Astrocyte (in vitro differentiated cells and primary cell): ENCODE measurements around the gene DBI. TPM values are rescaled to one million over a fixed set of nuclear protein-coding genes. Genes with fewer than 3 reads are reported as not detected.

Source experiments
- DNase-seq: peaks from one replicate; pipeline ENCODE4 v3.0.0-alpha.2; 2010; ENCODE audit warnings: low read depth
- FAIRE-seq: peaks from 2 replicates; lab custom pipeline; 2011; peaks lifted over from hg19 to GRCh38; lab: Jason Lieb, UNC
- H2AFZ ChIP-seq: 2 replicates; pipeline ENCODE4 v1.6.0; 2012; ENCODE audit warnings: low read depth, low read length, inconsistent platforms
- H3K27ac ChIP-seq: 2 replicates; pipeline ENCODE4 v1.5.1; 2011; ENCODE audit warnings: low read depth, low read length, inconsistent platforms
- H3K27me3 ChIP-seq: 2 replicates; pipeline ENCODE4 v1.6.0; 2011; ENCODE audit warnings: low read length, inconsistent platforms; ENCODE audit not compliant: insufficient read depth
- H3K36me3 ChIP-seq: 2 replicates; pipeline ENCODE4 v1.5.1; 2011; ENCODE audit warnings: low read length, inconsistent platforms; ENCODE audit not compliant: insufficient read depth
- H3K4me1 ChIP-seq: 2 replicates; pipeline ENCODE4 v1.5.1; 2011; ENCODE audit warnings: low read length, inconsistent platforms; ENCODE audit not compliant: insufficient read depth
- H3K4me2 ChIP-seq: 2 replicates; pipeline ENCODE4 v1.6.0; 2012; ENCODE audit warnings: low read length, inconsistent platforms
- H3K4me3 ChIP-seq: 2 replicates; pipeline ENCODE4 v1.5.1; 2011; ENCODE audit warnings: low read depth, mild to moderate bottlenecking, low read length, inconsistent platforms; ENCODE audit not compliant: insufficient read depth
- H3K79me2 ChIP-seq: 2 replicates; pipeline ENCODE4 v1.6.0; 2012; ENCODE audit warnings: mild to moderate bottlenecking, low read length, inconsistent platforms; ENCODE audit not compliant: insufficient read depth
- H3K9ac ChIP-seq: 2 replicates; pipeline ENCODE4 v1.6.0; 2012; ENCODE audit warnings: mild to moderate bottlenecking, low read length, inconsistent platforms
- H3K9me3 ChIP-seq: 2 replicates; pipeline ENCODE4 v1.5.1; 2012; ENCODE audit warnings: low read depth, mild to moderate bottlenecking, low read length, inconsistent platforms; ENCODE audit not compliant: insufficient read depth
- H4K20me1 ChIP-seq: 2 replicates; pipeline ENCODE4 v1.6.0; 2012; ENCODE audit warnings: low read length, inconsistent platforms; ENCODE audit not compliant: insufficient read depth
- H3K27ac Mint-ChIP-seq: one replicate; pipeline ENCODE4 v1.8.0; 2021; ENCODE audit warnings: mild to moderate bottlenecking, mixed read lengths; ENCODE audit not compliant: unreplicated experiment
- H3K27me3 Mint-ChIP-seq: one replicate; pipeline ENCODE4 v1.8.0; 2021; ENCODE audit warnings: low read depth, mixed read lengths; ENCODE audit not compliant: unreplicated experiment
- H3K36me3 Mint-ChIP-seq: one replicate; pipeline ENCODE4 v1.8.0; 2021; ENCODE audit warnings: low read depth, mixed read lengths; ENCODE audit not compliant: unreplicated experiment
- H3K4me1 Mint-ChIP-seq: one replicate; pipeline ENCODE4 v1.8.0; 2021; ENCODE audit warnings: low read depth, mixed read lengths; ENCODE audit not compliant: unreplicated experiment
- H3K4me3 Mint-ChIP-seq: one replicate; pipeline ENCODE4 v1.8.0; 2021; ENCODE audit warnings: mild to moderate bottlenecking, moderate library complexity, mixed read lengths; ENCODE audit not compliant: unreplicated experiment
- H3K9me3 Mint-ChIP-seq: one replicate; pipeline ENCODE4 v1.8.0; 2021; ENCODE audit warnings: mild to moderate bottlenecking, mixed read lengths; ENCODE audit not compliant: unreplicated experiment
- EZH2 ChIP-seq: IDR thresholded peaks from 2 replicates; pipeline ENCODE4 v1.6.1; 2012; ENCODE audit warnings: mild to moderate bottlenecking, low read length, inconsistent platforms; ENCODE audit not compliant: insufficient read depth
- total RNA-seq: library from RNA; stranded (reverse); gene quantifications from 2 replicates; pipeline ENCODE4 v1.2.1, GENCODE V29; 2021
- TF ChIP-seq, protein P1 (sequence below): IDR thresholded peaks from 2 replicates; pipeline ENCODE4 v1.5.1; 2011; ENCODE audit warnings: low read depth, mild to moderate bottlenecking, inconsistent platforms, low read length, moderate library complexity; ENCODE audit not compliant: insufficient read depth

Gene DBI
- total RNA-seq, 1 donor from 2014 or later: 126 TPM

DNA sequence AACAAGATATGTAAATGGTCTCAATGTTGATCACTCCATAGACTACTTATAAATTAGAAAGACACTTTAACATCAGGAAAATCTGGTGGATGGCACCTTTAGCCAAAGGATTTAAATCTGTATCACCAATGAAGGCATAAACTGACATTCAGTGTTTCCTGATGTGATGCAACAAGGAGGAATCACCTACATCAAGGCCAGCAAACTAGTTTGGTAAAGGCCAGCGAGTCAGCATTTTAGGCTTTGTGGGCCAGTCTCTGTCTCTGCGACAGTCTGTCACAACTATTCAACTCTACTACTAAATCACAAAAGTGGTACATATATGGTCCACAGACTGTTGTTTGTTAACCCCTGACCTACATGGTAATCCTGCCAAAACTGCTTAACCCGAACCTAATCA, 33.4 kb upstream of the DBI start:
- DNase-seq (no peak), FAIRE-seq (peak; percentile 29)
- Histone ChIP-seq H3K27me3 (no peaks in the 10 kb centered on the region), H3K4me2 (no peak overlapping the region), H3K9ac (no peak overlapping the region), H2AFZ (no peak overlapping the region), H3K4me1 (no peaks in the 10 kb centered on the region), H4K20me1 (no peaks in the 10 kb centered on the region), H3K27ac (no peak overlapping the region), H3K4me3 (no peak overlapping the region), H3K36me3 (no peaks in the 10 kb centered on the region), H3K9me3 (no peaks in the 10 kb centered on the region), H3K79me2 (no peaks in the 10 kb centered on the region)
- Mint-ChIP-seq H3K9me3 (no peaks in the 10 kb centered on the region), H3K36me3 (no peaks in the 10 kb centered on the region), H3K4me3 (no peak overlapping the region), H3K4me1 (no peaks in the 10 kb centered on the region), H3K27ac (no peak overlapping the region), H3K27me3 (no peaks in the 10 kb centered on the region)
- TF ChIP-seq, protein P1, sequence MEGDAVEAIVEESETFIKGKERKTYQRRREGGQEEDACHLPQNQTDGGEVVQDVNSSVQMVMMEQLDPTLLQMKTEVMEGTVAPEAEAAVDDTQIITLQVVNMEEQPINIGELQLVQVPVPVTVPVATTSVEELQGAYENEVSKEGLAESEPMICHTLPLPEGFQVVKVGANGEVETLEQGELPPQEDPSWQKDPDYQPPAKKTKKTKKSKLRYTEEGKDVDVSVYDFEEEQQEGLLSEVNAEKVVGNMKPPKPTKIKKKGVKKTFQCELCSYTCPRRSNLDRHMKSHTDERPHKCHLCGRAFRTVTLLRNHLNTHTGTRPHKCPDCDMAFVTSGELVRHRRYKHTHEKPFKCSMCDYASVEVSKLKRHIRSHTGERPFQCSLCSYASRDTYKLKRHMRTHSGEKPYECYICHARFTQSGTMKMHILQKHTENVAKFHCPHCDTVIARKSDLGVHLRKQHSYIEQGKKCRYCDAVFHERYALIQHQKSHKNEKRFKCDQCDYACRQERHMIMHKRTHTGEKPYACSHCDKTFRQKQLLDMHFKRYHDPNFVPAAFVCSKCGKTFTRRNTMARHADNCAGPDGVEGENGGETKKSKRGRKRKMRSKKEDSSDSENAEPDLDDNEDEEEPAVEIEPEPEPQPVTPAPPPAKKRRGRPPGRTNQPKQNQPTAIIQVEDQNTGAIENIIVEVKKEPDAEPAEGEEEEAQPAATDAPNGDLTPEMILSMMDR: no peak
- no peak for TF ChIP-seq EZH2

DNA sequence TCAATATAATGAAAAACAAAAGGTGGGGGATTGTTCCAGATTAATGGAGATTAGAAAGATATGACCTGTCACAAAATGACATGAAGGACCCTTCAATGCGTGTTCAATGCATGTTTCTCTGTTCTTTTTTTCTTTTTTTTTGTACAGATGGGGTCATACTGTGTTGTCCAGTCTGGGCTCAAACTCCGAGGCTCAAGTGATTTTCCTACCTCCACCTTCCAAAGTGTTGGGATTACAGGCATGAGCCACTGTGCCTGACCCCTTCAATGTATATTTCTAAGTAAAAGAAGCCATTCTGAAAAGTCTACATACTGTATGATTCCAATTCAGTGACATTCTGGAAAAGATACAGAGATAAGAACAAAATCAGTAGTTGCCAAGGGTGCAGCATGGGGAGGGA, 32.9 kb upstream of the DBI start:
- H2AFZ ChIP-seq: no peak overlapping the region
- H3K4me2 ChIP-seq: no peak overlapping the region
- no peaks in the 10 kb centered on the region for H3K9me3 ChIP-seq
- no peaks in the 10 kb centered on the region for H3K36me3 Mint-ChIP-seq
- no peak overlapping the region for H3K4me3 Mint-ChIP-seq
- H4K20me1 ChIP-seq: no peaks in the 10 kb centered on the region
- no peaks in the 10 kb centered on the region for H3K4me1 Mint-ChIP-seq
- TF ChIP-seq, protein P1: no peak
- TF ChIP-seq EZH2: no peak
- no peak overlapping the region for H3K9ac ChIP-seq
- no peaks in the 10 kb centered on the region for H3K27me3 ChIP-seq
- H3K4me1 ChIP-seq: no peaks in the 10 kb centered on the region
- no peak overlapping the region for H3K27ac Mint-ChIP-seq
- no peak overlapping the region for H3K27ac ChIP-seq
- peaks cover 2% of the 10 kb centered on the region for H3K36me3 ChIP-seq
- FAIRE-seq (no peak), DNase-seq (no peak)
- H3K4me3 ChIP-seq: no peak overlapping the region
- no peaks in the 10 kb centered on the region for H3K79me2 ChIP-seq
- no peaks in the 10 kb centered on the region for H3K27me3 Mint-ChIP-seq
- H3K9me3 Mint-ChIP-seq: no peaks in the 10 kb centered on the region

DNA sequence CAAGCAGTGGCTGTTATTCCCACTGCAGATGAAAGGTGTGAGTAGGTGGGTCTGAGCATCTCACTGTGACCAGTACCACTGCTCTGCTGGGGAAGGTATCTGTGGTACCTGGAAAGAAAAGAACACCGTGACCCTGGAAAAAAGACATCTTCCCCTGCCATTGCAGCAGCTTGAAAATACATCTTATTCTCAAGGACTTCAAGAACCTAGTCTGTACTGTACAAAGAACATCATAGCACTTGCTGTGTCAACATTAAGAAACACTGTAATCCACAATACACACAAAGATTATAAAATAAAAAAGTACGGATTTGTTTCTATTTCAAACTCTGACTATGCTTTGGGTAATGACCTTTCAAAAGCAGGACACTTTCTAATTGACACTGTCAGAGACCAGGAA, 29.0 kb upstream of the DBI start:
- H3K27ac ChIP-seq: no peak overlapping the region
- no peak overlapping the region for H2AFZ ChIP-seq
- DNase-seq (no peak), FAIRE-seq (no peak)
- Mint-ChIP-seq H3K27ac (no peak overlapping the region), H3K4me1 (peaks cover 3% of the 10 kb centered on the region), H3K36me3 (no peaks in the 10 kb centered on the region), H3K9me3 (no peaks in the 10 kb centered on the region), H3K27me3 (no peaks in the 10 kb centered on the region), H3K4me3 (no peak overlapping the region)
- H3K36me3 ChIP-seq: peaks cover 2% of the 10 kb centered on the region
- no peak overlapping the region for H3K4me2 ChIP-seq
- no peaks in the 10 kb centered on the region for H3K27me3 ChIP-seq
- no peaks in the 10 kb centered on the region for H3K9me3 ChIP-seq
- no peak overlapping the region for H3K9ac ChIP-seq
- no peak overlapping the region for H3K4me3 ChIP-seq
- no peak for TF ChIP-seq EZH2
- TF ChIP-seq, protein P1: no peak
- no peaks in the 10 kb centered on the region for H4K20me1 ChIP-seq
- no peaks in the 10 kb centered on the region for H3K4me1 ChIP-seq
- H3K79me2 ChIP-seq: no peaks in the 10 kb centered on the region
